ENCODE measurements around the gene BCL2L13.

DNA sequence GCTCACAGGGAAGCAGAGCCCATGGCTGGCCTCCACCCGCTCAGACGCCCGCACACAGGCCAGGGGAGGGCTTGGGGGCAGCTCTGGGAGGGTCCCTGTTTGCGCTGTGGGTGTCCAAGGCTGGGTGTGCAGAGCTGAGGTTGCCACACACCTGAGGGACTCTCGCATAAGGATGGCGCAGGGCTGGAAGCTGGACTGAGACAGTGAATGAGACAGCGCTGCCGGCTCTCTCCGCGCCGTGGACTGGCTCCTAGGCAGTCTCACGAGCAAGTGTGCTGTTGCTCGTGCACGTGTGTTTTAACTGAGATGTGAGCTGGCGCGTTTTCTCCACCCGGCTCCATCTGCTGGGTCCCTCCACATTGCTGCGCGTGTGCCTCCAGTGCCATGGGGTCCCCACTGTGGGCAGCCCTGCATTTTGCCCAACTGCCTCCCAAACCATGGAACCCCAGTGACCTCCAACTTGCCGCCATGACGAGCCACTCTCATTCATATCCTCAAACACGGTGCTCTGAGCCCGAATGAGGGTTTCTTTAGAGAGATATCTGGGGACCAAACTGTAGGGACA lies 139.9 kb downstream of the BCL2L13 start:
- TF ChIP-seq, protein P1, sequence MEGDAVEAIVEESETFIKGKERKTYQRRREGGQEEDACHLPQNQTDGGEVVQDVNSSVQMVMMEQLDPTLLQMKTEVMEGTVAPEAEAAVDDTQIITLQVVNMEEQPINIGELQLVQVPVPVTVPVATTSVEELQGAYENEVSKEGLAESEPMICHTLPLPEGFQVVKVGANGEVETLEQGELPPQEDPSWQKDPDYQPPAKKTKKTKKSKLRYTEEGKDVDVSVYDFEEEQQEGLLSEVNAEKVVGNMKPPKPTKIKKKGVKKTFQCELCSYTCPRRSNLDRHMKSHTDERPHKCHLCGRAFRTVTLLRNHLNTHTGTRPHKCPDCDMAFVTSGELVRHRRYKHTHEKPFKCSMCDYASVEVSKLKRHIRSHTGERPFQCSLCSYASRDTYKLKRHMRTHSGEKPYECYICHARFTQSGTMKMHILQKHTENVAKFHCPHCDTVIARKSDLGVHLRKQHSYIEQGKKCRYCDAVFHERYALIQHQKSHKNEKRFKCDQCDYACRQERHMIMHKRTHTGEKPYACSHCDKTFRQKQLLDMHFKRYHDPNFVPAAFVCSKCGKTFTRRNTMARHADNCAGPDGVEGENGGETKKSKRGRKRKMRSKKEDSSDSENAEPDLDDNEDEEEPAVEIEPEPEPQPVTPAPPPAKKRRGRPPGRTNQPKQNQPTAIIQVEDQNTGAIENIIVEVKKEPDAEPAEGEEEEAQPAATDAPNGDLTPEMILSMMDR (IDR thresholded peaks at IDR 0.05), result no peak
- TF ChIP-seq POLR2A (IDR thresholded peaks at IDR 0.05), result no peak

All from right lobe of liver (tissue), 4 donors.